NCI-H2171 (cell line): ENCODE data around the gene PTPRD.
A peak's percentile ranks its signal among the peaks of the same experiment; 100 is the strongest.

Source experiments
- DNase-seq: peaks from one replicate; lab custom pipeline; 2025; lab: John Stamatoyannopoulos, UW

Gene PTPRD

GRCh38 chr9:8863886-8864544 lies 1748.8 kb downstream of the PTPRD start:
- DNase-seq: no peak

GRCh38 chr9:8863069-8863468 lies 1749.7 kb downstream of the PTPRD start:
- DNase-seq: no peak

GRCh38 chr9:8860925-8861324 lies 1751.9 kb downstream of the PTPRD start:
- no peak for DNase-seq

- DNase-seq: no peak
These were observed 1752.7 kb downstream of the PTPRD start for GRCh38 chr9:8860086-8860485.

GRCh38 chr9:8859416-8859815 lies 1753.4 kb downstream of the PTPRD start:
- no peak for DNase-seq

GRCh38 chr9:8858596-8859161 lies 1754.1 kb downstream of the PTPRD start:
- DNase-seq: no peak

- peak; percentile 30 for DNase-seq
These were observed 1754.7 kb downstream of the PTPRD start for GRCh38 chr9:8857926-8858595.

GRCh38 chr9:8857068-8857925 lies 1755.5 kb downstream of the PTPRD start:
- DNase-seq: no peak

GRCh38 chr9:8856396-8857067 lies 1756.3 kb downstream of the PTPRD start:
- DNase-seq: no peak

- no peak for DNase-seq
These were observed 1757.8 kb downstream of the PTPRD start for GRCh38 chr9:8855046-8855445.

- DNase-seq: no peak
These were observed 1760.4 kb downstream of the PTPRD start for GRCh38 chr9:8852301-8852864.

- no peak for DNase-seq
These were observed 1761.9 kb downstream of the PTPRD start for GRCh38 chr9:8850914-8851313.

- peak; percentile 43 for DNase-seq
These were observed 1767.0 kb downstream of the PTPRD start for GRCh38 chr9:8845808-8846207.

GRCh38 chr9:8845376-8845775 lies 1767.4 kb downstream of the PTPRD start:
- DNase-seq: no peak

- DNase-seq: no peak
These were observed 1768.3 kb downstream of the PTPRD start for GRCh38 chr9:8844549-8844948.

GRCh38 chr9:8842402-8843193 lies 1770.2 kb downstream of the PTPRD start:
- DNase-seq: no peak

GRCh38 chr9:8838136-8838535 lies 1774.7 kb downstream of the PTPRD start:
- no peak for DNase-seq

GRCh38 chr9:8835291-8835690 lies 1777.5 kb downstream of the PTPRD start:
- no peak for DNase-seq

GRCh38 chr9:8832955-8833354 lies 1779.8 kb downstream of the PTPRD start:
- DNase-seq: no peak

- DNase-seq: no peak
These were observed 1780.4 kb downstream of the PTPRD start for GRCh38 chr9:8832386-8832785.

- no peak for DNase-seq
These were observed 1781.2 kb downstream of the PTPRD start for GRCh38 chr9:8831568-8831967.
